Tibial artery (tissue), 4 donors: ENCODE data around the gene ELMO2.

ENCODE experiments used
- DNase-seq, 2 donors: peaks; one replicate each; pipeline ENCODE4 v3.0.0-alpha.2; 2019
- H3K27ac ChIP-seq, 2 donors: fragments of 200-600 bp; sonication (generic) in 1 of 2; 1 replicate in 1 of 2; 2 replicates in 1 of 2; pipeline ENCODE4 v1.5.1; 2018 to 2019; ENCODE audit warnings: mild to moderate bottlenecking in 1 of 2
- H3K27me3 ChIP-seq, 2 donors: fragments of 200-600 bp; sonication (generic) in 1 of 2; one replicate each; pipeline versions ENCODE4 v1.5.1 to v1.6.0; 2016 to 2019
- H3K36me3 ChIP-seq, 3 donors: fragments of 200-600 bp; sonication (generic) in 2 of 3; one replicate each; pipeline ENCODE4 v1.5.1; 2016 to 2019; ENCODE audit warnings: mild to moderate bottlenecking in 2 of 3
- H3K4me1 ChIP-seq, 4 donors: fragments of 200-600 bp; sonication (generic) in 2 of 4; 1 replicate in 3 of 4; 2 replicates in 1 of 4; pipeline ENCODE4 v1.5.1; 2016 to 2019
- H3K4me3 ChIP-seq, 2 donors: fragments of 200-600 bp; sonication (generic) in 1 of 2; 1 replicate in 1 of 2; 2 replicates in 1 of 2; pipeline ENCODE4 v1.5.1; 2018 to 2019; ENCODE audit warnings: mild to moderate bottlenecking in 2 of 2
- H3K9me3 ChIP-seq, 3 donors: fragments of 200-600 bp; sonication (generic) in 1 of 3; one replicate each; pipeline ENCODE4 v1.5.1; 2016 to 2019
- CTCF ChIP-seq, 2 experiments: fragments of 200-600 bp in 1 of 2; fragments of 450-650 bp in 1 of 2; IDR thresholded peaks; one replicate each; pipeline ENCODE4 v1.5.1; 2017 to 2019; ENCODE audit warnings: antibody characterized with exemption in 2 of 2, mild to moderate bottlenecking in 1 of 2, moderate library complexity in 1 of 2
- intact Hi-C: fragments of 100-400 bp; cut with DNase I; formaldehyde crosslinking; loops from one replicate; pipeline ENCODE4 v1.15.0; 2023; ENCODE audit warnings: low total_unique reads

The ELMO2 gene

GRCh38 chr20:46423882-46424482 is 17.6 kb upstream of the ELMO2 start:
- H3K36me3 ChIP-seq = no peaks in the 10 kb centered on the region
- no peak for DNase-seq
- H3K27ac ChIP-seq = no peak overlapping the region
- H3K27me3 ChIP-seq = peaks cover 0 to 37% of the 10 kb centered on the region in 2 donors
- H3K4me1 ChIP-seq = peaks cover 0 to 9% (median 0%) of the 10 kb centered on the region in 4 donors
- no peak overlapping the region for H3K4me3 ChIP-seq
- intact Hi-C loops = no loop called here
- TF ChIP-seq CTCF (IDR thresholded peaks at IDR 0.05) = no peak
- H3K9me3 ChIP-seq = no peaks in the 10 kb centered on the region

- H3K36me3 ChIP-seq = no peaks in the 10 kb centered on the region
- DNase-seq = no peak
- peaks cover 0 to 9% (median 0%) of the 10 kb centered on the region in 4 donors for H3K4me1 ChIP-seq
- TF ChIP-seq CTCF (IDR thresholded peaks at IDR 0.05) = no peak
- H3K9me3 ChIP-seq = no peaks in the 10 kb centered on the region
- H3K27me3 ChIP-seq = peaks cover 0 to 31% of the 10 kb centered on the region in 2 donors
- H3K27ac ChIP-seq = no peak overlapping the region
- H3K4me3 ChIP-seq = no peak overlapping the region
- intact Hi-C loops = no loop called here
Observed at GRCh38 chr20:46423342-46423741, 16.9 kb upstream of the ELMO2 start.

DNA sequence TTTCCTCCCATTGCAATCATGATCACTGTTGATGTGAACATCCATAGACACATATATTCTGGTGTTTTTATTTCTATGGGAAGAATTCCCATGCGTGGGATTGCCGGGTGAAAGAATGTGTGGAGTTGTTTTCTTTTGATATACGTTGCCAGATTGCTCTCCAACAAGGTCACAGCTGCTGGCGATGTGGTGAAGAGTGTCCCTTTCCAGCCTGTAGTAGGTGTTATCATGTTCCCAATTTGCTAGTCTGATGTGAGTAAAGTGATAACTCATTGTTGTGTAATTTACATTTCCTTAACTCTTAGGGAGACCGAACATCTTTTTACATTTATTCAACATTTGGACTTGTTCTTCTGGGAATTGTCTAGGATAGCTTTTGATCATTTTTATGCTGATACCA is 14.5 kb upstream of the ELMO2 start:
- Histone ChIP-seq H3K4me1 (peaks cover 0 to 9% (median 0%) of the 10 kb centered on the region in 4 donors), H3K9me3 (no peaks in the 10 kb centered on the region), H3K4me3 (no peak overlapping the region), H3K36me3 (no peaks in the 10 kb centered on the region), H3K27ac (no peak overlapping the region), H3K27me3 (peaks cover 0 to 19% of the 10 kb centered on the region in 2 donors)
- intact Hi-C loops = no loop called here
- DNase-seq = no peak
- no peak for TF ChIP-seq CTCF (IDR thresholded peaks at IDR 0.05)

GRCh38 chr20:46419882-46420281 is 13.5 kb upstream of the ELMO2 start:
- no peak for DNase-seq

DNA sequence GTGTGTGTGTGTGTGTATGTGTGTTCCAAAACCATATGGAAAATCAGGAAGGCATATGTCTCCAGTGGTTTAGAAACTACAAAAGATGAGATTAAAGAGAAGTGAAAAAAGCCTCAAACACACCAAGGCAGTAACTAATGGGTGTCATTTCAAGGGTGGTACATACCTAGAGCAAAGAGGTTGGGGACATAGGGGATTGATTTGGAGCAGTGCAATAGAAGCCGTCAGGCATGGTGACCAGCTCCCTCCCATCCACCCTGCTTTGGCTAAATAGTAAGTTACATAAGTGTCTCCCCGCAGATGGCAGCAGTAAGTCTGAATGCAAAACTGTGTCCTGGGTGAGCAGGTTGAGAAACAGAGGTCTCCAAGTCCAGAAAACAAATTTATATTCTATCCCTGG is 10.4 kb upstream of the ELMO2 start:
- no peaks in the 10 kb centered on the region for H3K9me3 ChIP-seq
- no peak overlapping the region for H3K27ac ChIP-seq
- DNase-seq = no peak
- H3K36me3 ChIP-seq = no peaks in the 10 kb centered on the region
- intact Hi-C loops = no loop called here
- peaks cover 0 to 9% (median 0%) of the 10 kb centered on the region in 4 donors for H3K4me1 ChIP-seq
- no peak for TF ChIP-seq CTCF (IDR thresholded peaks at IDR 0.05)
- H3K27me3 ChIP-seq = peaks cover 0 to 7% of the 10 kb centered on the region in 2 donors
- H3K4me3 ChIP-seq = no peak overlapping the region

More at GRCh38 chr20:46419882-46420281, 13.5 kb upstream of the ELMO2 start:
- Histone ChIP-seq H3K36me3 (no peaks in the 10 kb centered on the region), H3K4me3 (no peak overlapping the region), H3K27me3 (peaks cover 0 to 22% of the 10 kb centered on the region in 2 donors), H3K9me3 (no peaks in the 10 kb centered on the region), H3K27ac (no peak overlapping the region), H3K4me1 (peaks cover 0 to 9% (median 0%) of the 10 kb centered on the region in 4 donors)
- no peak for TF ChIP-seq CTCF (IDR thresholded peaks at IDR 0.05)
- intact Hi-C loops = no loop called here
